Measurements from ENCODE around the gene TRIM3. TPM values are rescaled to one million over a fixed set of nuclear protein-coding genes. Genes with fewer than 3 reads are reported as not detected.

The TRIM3 gene
- total RNA-seq (2021; ENCODE audit: unreplicated experiment) (13.4 TPM), Bru-seq, nascent RNA (percentile 47 among the genes with signal in this experiment), BruChase-seq, experiment 1, labeled RNA remaining after a 6-hour chase (percentile 55 among the genes with signal in this experiment), BruChase-seq, experiment 2, labeled RNA remaining after a 2-hour chase (percentile 53 among the genes with signal in this experiment)
- polyA plus RNA-seq (2012), result 11.3 and 12.1 TPM in 2 replicates
- long read RNA-seq, transcript TRIM3-201 (12 exons, 2,879 nt), result major isoform, 17 of 44 reads
- long read RNA-seq, partial matches to known transcripts, result 2 of 44 reads
- long read RNA-seq, other reads (novel, unspliced or antisense), result 22 of 44 reads

GRCh38 chr11:6473451-6474412, at the start of gene TRIM3:
TRIM3 (minus strand) TSS chr11:6473941; CDS start chr11:6465695, 8,246 bp downstream.
- peak; percentile 79 for TF ChIP-seq POLR2AphosphoS5 (IDR thresholded peaks at IDR 0.05; ENCODE audit: low read depth, low read length)
- peak; percentile 49; the same call in 1 of the 2 replicates for TF ChIP-seq ZFX (IDR thresholded peaks at IDR 0.05)
- TF ChIP-seq EGR1 (IDR thresholded peaks at IDR 0.05; ENCODE audit: low read depth), result peak; percentile 41; the same call in 1 of the 2 replicates
- no peak for TF ChIP-seq ZNF274 (IDR thresholded peaks at IDR 0.05; ENCODE audit: low read depth, low read length)
- peak in 1 of 3 experiments; percentile 32; a peak in 3 of 6 replicates for TF ChIP-seq CTCF (IDR thresholded peaks at IDR 0.05 in 2 of 3, conservative IDR thresholded peaks at IDR 0.05 in 1 of 3; ENCODE audit: borderline replicate concordance in 1 of 3, insufficient read depth in 1 of 3, low read depth in 2 of 3, low read length in 2 of 3)
- no peak for TF ChIP-seq TCF7L2 (IDR thresholded peaks at IDR 0.05; ENCODE audit: borderline replicate concordance, extremely low read depth, insufficient read depth, insufficient read length)
- H3K4me3 ChIP-seq (replicated peaks in 1 of 2; ENCODE audit: low read depth in 1 of 2, low read length in 2 of 2), result peak within 1 kb of the TSS; percentile 81 to 85
- ChIA-PET POLR2A (interaction anchor here (0.8 to 1.6 kb wide), 3 partner anchors 8 to 101 kb away, joined by 3 to 5 read pairs (median 3); partner anchors contain the start of genes ARFIP2 and TIMM10B), RAD21 (ENCODE audit: low non-redundant PET in 1 of 2, low total read pairs in 2 of 2, uncharacterized antibody in 2 of 2, unreplicated experiment in 2 of 2) (interaction anchor here in 1 of 2 experiments (0.6 kb wide), 1 partner anchor 95 kb away, joined by 3 read pairs; no protein-coding TSS in a partner anchor), CTCF (no interaction called here)
- intact Hi-C loops (cut with micrococcal nuclease), result no loop called here
- no peaks in the 10 kb centered on the region for H4K20me1 ChIP-seq (ENCODE audit: insufficient read depth)
- DNase-seq (ENCODE audit: low read depth, low spot score), result peak; percentile 60
- H3K27ac ChIP-seq (ENCODE audit: low read depth, low read length), result peak within 1 kb of the TSS; percentile 67
- H3K9me3 ChIP-seq (ENCODE audit: control insufficient read depth in 1 of 2, insufficient read depth in 1 of 2, low read depth in 1 of 2, low read length in 2 of 2), result no peaks in the 10 kb centered on the region
- H3K79me2 ChIP-seq (ENCODE audit: insufficient read depth, low read length), result peaks cover 3% of the 10 kb centered on the region; the same call in 1 of the 2 replicates
- peaks cover 6 to 32% of the 10 kb centered on the region in 2 experiments; a peak in 3 of 4 replicates for H3K4me1 ChIP-seq (ENCODE audit: control insufficient read depth in 1 of 2, insufficient read depth in 2 of 2, low read length in 2 of 2)
- H3K27me3 ChIP-seq (ENCODE audit: insufficient read depth, low read length), result no peaks in the 10 kb centered on the region
- no peak within 1 kb of the TSS for H2AFZ ChIP-seq (ENCODE audit: low read depth, low read length, poor library complexity, severe bottlenecking)
- H3K9ac ChIP-seq (ENCODE audit: low read length), result peak within 1 kb of the TSS; percentile 74
- ATAC-seq, result peak; percentile 80
- H3K4me2 ChIP-seq (ENCODE audit: low read length), result peak within 1 kb of the TSS; percentile 95
- no TSS peak for BruUV-seq (replicated peaks)
- no peaks in the 10 kb centered on the region for H3K9me2 ChIP-seq (ENCODE audit: insufficient read depth)
- peaks cover 3 to 21% of the 10 kb centered on the region in 2 experiments; a peak in 1 of 4 replicates for H3K36me3 ChIP-seq (ENCODE audit: control insufficient read depth in 1 of 2, insufficient read depth in 2 of 2, low read length in 2 of 2)
